ENCODE measurements around the gene CELF5.

The CELF5 gene

DNA sequence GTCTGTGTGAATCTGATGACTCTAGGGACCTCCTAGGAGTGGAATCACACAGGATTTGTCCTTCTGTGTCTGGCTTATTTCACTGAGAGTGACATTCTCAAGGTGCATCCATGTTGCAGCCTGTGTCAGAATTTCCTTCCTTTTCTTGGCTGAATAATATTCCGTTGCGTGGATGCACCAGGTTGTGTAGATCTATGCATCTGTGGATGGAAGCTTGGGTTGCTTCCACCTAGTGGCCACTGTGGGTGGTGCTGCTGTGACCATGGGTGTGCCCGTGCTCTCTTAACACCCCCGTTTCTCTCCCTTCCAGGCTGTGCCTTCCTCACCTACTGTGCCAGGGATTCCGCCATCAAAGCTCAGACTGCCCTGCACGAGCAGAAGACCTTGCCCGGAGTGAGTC is 26.2 kb downstream of the CELF5 start:
- Histone ChIP-seq H3K27me3 (ENCODE audit: control insufficient read depth in 3 of 3, insufficient read depth in 3 of 3, low read depth in 1 of 3, low read length in 3 of 3) (no peaks in the 10 kb centered on the region), H4K8ac (ENCODE audit: low read depth, low read length) (no peak overlapping the region), H3K9ac (ENCODE audit: low read depth, low read length, poor library complexity) (no peak overlapping the region), H3K4me3 (ENCODE audit: low read length in 2 of 2) (no peak overlapping the region), H2BK15ac (ENCODE audit: low read length) (no peak overlapping the region), H2BK12ac (ENCODE audit: low read length) (no peak overlapping the region), H3K23ac (ENCODE audit: low read depth, low read length, poor library complexity) (no peak overlapping the region), H2BK5ac (ENCODE audit: low read length) (no peak overlapping the region), H4K91ac (ENCODE audit: low read depth, low read length, poor library complexity) (no peak overlapping the region), H3K9me3 (replicated peaks in 1 of 2; ENCODE audit: control insufficient read depth in 2 of 2, insufficient read depth in 1 of 2, low read depth in 1 of 2, low read length in 2 of 2) (peaks cover 3 to 9% of the 10 kb centered on the region in 2 donors), H3K36me3 (replicated peaks in 1 of 2; ENCODE audit: control insufficient read depth in 2 of 2, insufficient read depth in 2 of 2, low read length in 2 of 2) (peaks cover 0 to 5% of the 10 kb centered on the region in 2 donors), H3K4me2 (ENCODE audit: insufficient read depth, low read length, poor library complexity, severe bottlenecking) (no peak overlapping the region), H3K27ac (replicated peaks; ENCODE audit: low read length) (no peak overlapping the region), H3K4me1 (ENCODE audit: control insufficient read depth in 2 of 2, insufficient read depth in 1 of 2, low read depth in 1 of 2, low read length in 2 of 2) (peaks cover 0 to 2% of the 10 kb centered on the region in 2 donors), H3K14ac (ENCODE audit: low read length) (no peak overlapping the region), H3K79me1 (ENCODE audit: low read depth, low read length) (no peaks in the 10 kb centered on the region), H3K18ac (ENCODE audit: low read length) (no peak overlapping the region), H2BK120ac (ENCODE audit: low read depth, low read length) (no peak overlapping the region), H3K4ac (ENCODE audit: low read length) (no peak overlapping the region), H2AFZ (ENCODE audit: low read length) (no peak overlapping the region), H2AK5ac (ENCODE audit: low read depth, low read length) (no peak overlapping the region)
- no peak for DNase-seq (ENCODE audit: low spot score)
- WGBS, 2 donors (ENCODE audit: extremely low coverage in 2 of 2, insufficient read length in 2 of 2, insufficient replicate concordance in 1 of 2) = no CpG with 5 or more reads among the region's 7 CpGs

- no peak overlapping the region for H2BK12ac ChIP-seq (ENCODE audit: low read length)
- H3K18ac ChIP-seq (ENCODE audit: low read length) = no peak overlapping the region
- no peak overlapping the region for H2AFZ ChIP-seq (ENCODE audit: low read length)
- no peak overlapping the region for H3K4me3 ChIP-seq (ENCODE audit: low read length in 2 of 2)
- no peak overlapping the region for H4K91ac ChIP-seq (ENCODE audit: low read depth, low read length, poor library complexity)
- H2BK15ac ChIP-seq (ENCODE audit: low read length) = no peak overlapping the region
- H3K27ac ChIP-seq (replicated peaks; ENCODE audit: low read length) = no peak overlapping the region
- DNase-seq (ENCODE audit: low spot score) = no peak
- H3K9me3 ChIP-seq (replicated peaks in 1 of 2; ENCODE audit: control insufficient read depth in 2 of 2, insufficient read depth in 1 of 2, low read depth in 1 of 2, low read length in 2 of 2) = peaks cover 3 to 9% of the 10 kb centered on the region in 2 donors
- H3K79me1 ChIP-seq (ENCODE audit: low read depth, low read length) = no peaks in the 10 kb centered on the region
- H2BK120ac ChIP-seq (ENCODE audit: low read depth, low read length) = no peak overlapping the region
- H3K4ac ChIP-seq (ENCODE audit: low read length) = no peak overlapping the region
- WGBS, 2 donors (ENCODE audit: extremely low coverage in 2 of 2, insufficient read length in 2 of 2, insufficient replicate concordance in 1 of 2) = no CpG with 5 or more reads among the region's 8 CpGs
- H3K4me2 ChIP-seq (ENCODE audit: insufficient read depth, low read length, poor library complexity, severe bottlenecking) = no peak overlapping the region
- H3K23ac ChIP-seq (ENCODE audit: low read depth, low read length, poor library complexity) = no peak overlapping the region
- H3K4me1 ChIP-seq (ENCODE audit: control insufficient read depth in 2 of 2, insufficient read depth in 1 of 2, low read depth in 1 of 2, low read length in 2 of 2) = peaks cover 0 to 2% of the 10 kb centered on the region in 2 donors
- no peak overlapping the region for H3K14ac ChIP-seq (ENCODE audit: low read length)
- H4K8ac ChIP-seq (ENCODE audit: low read depth, low read length) = no peak overlapping the region
- no peaks in the 10 kb centered on the region for H3K27me3 ChIP-seq (ENCODE audit: control insufficient read depth in 3 of 3, insufficient read depth in 3 of 3, low read depth in 1 of 3, low read length in 3 of 3)
- H2AK5ac ChIP-seq (ENCODE audit: low read depth, low read length) = no peak overlapping the region
- H2BK5ac ChIP-seq (ENCODE audit: low read length) = no peak overlapping the region
- H3K36me3 ChIP-seq (replicated peaks in 1 of 2; ENCODE audit: control insufficient read depth in 2 of 2, insufficient read depth in 2 of 2, low read length in 2 of 2) = peaks cover 0 to 5% of the 10 kb centered on the region in 2 donors
- H3K9ac ChIP-seq (ENCODE audit: low read depth, low read length, poor library complexity) = no peak overlapping the region
Observed at GRCh38 chr19:3251229-3251628, 26.8 kb downstream of the CELF5 start.

DNA sequence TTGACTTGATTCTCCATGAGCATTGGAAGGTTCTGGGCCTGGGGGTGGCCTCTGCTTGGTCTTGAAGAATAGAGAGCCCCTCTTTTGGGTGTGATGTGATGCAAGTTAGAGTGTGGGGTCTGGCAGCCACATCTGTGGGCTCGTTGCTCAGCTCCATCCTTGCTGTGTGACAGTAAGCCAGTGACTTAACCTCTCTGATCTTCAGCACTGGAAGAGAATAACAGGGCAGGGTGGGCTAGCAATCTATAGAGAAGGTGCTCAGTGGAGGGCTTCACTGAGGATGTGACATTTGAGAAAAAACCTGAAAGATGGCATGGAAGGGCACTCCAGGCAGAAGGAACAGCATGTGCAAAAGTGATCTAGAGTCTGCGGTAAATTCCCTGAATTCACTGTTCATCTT is 28.2 kb downstream of the CELF5 start:
- H3K9ac ChIP-seq (ENCODE audit: low read depth, low read length, poor library complexity) = no peak overlapping the region
- H2BK120ac ChIP-seq (ENCODE audit: low read depth, low read length) = no peak overlapping the region
- no peak overlapping the region for H3K4me3 ChIP-seq (ENCODE audit: low read length in 2 of 2)
- H4K8ac ChIP-seq (ENCODE audit: low read depth, low read length) = no peak overlapping the region
- H3K36me3 ChIP-seq (replicated peaks in 1 of 2; ENCODE audit: control insufficient read depth in 2 of 2, insufficient read depth in 2 of 2, low read length in 2 of 2) = peaks cover 0 to 5% of the 10 kb centered on the region in 2 donors
- H2AFZ ChIP-seq (ENCODE audit: low read length) = no peak overlapping the region
- no peak overlapping the region for H3K4me2 ChIP-seq (ENCODE audit: insufficient read depth, low read length, poor library complexity, severe bottlenecking)
- H2AK5ac ChIP-seq (ENCODE audit: low read depth, low read length) = no peak overlapping the region
- peaks cover 3 to 9% of the 10 kb centered on the region in 2 donors for H3K9me3 ChIP-seq (replicated peaks in 1 of 2; ENCODE audit: control insufficient read depth in 2 of 2, insufficient read depth in 1 of 2, low read depth in 1 of 2, low read length in 2 of 2)
- H2BK12ac ChIP-seq (ENCODE audit: low read length) = no peak overlapping the region
- H3K27me3 ChIP-seq (ENCODE audit: control insufficient read depth in 3 of 3, insufficient read depth in 3 of 3, low read depth in 1 of 3, low read length in 3 of 3) = no peaks in the 10 kb centered on the region
- H2BK15ac ChIP-seq (ENCODE audit: low read length) = no peak overlapping the region
- no peak overlapping the region for H3K18ac ChIP-seq (ENCODE audit: low read length)
- no peak for DNase-seq (ENCODE audit: low spot score)
- WGBS, 2 donors (ENCODE audit: extremely low coverage in 2 of 2, insufficient read length in 2 of 2, insufficient replicate concordance in 1 of 2) = no CpG with 5 or more reads among the region's 2 CpGs
- H3K4me1 ChIP-seq (ENCODE audit: control insufficient read depth in 2 of 2, insufficient read depth in 1 of 2, low read depth in 1 of 2, low read length in 2 of 2) = peaks cover 0 to 2% of the 10 kb centered on the region in 2 donors
- H3K14ac ChIP-seq (ENCODE audit: low read length) = no peak overlapping the region
- H2BK5ac ChIP-seq (ENCODE audit: low read length) = no peak overlapping the region
- no peaks in the 10 kb centered on the region for H3K79me1 ChIP-seq (ENCODE audit: low read depth, low read length)
- no peak overlapping the region for H3K23ac ChIP-seq (ENCODE audit: low read depth, low read length, poor library complexity)
- no peak overlapping the region for H4K91ac ChIP-seq (ENCODE audit: low read depth, low read length, poor library complexity)
- no peak overlapping the region for H3K27ac ChIP-seq (replicated peaks; ENCODE audit: low read length)
- H3K4ac ChIP-seq (ENCODE audit: low read length) = no peak overlapping the region

DNA sequence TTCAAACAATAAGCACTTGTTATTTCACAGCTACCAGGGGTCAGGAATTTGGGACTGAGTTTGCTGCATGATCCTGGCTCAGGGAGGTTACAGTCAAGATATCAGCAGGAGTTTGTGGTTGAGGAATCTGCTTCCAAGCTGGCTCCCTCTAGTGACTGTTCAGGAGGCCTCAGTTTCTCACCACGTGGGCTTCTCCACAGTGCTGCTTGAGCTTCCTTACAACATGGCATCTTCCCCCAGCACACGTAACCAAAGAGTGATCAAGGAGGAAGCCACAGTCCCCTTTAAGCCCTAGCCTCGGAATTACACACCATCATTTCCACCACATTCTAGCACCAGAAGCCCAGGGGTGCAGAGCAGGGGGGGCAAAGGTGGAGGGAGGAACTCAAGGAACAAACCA is 28.8 kb downstream of the CELF5 start:
- Histone ChIP-seq H3K4me2 (ENCODE audit: insufficient read depth, low read length, poor library complexity, severe bottlenecking) (no peak overlapping the region), H2BK15ac (ENCODE audit: low read length) (no peak overlapping the region), H3K36me3 (replicated peaks in 1 of 2; ENCODE audit: control insufficient read depth in 2 of 2, insufficient read depth in 2 of 2, low read length in 2 of 2) (peaks cover 0 to 5% of the 10 kb centered on the region in 2 donors), H3K9me3 (replicated peaks in 1 of 2; ENCODE audit: control insufficient read depth in 2 of 2, insufficient read depth in 1 of 2, low read depth in 1 of 2, low read length in 2 of 2) (peaks cover 3 to 9% of the 10 kb centered on the region in 2 donors), H4K91ac (ENCODE audit: low read depth, low read length, poor library complexity) (no peak overlapping the region), H3K9ac (ENCODE audit: low read depth, low read length, poor library complexity) (no peak overlapping the region), H4K8ac (ENCODE audit: low read depth, low read length) (no peak overlapping the region), H3K79me1 (ENCODE audit: low read depth, low read length) (no peaks in the 10 kb centered on the region), H3K27ac (replicated peaks; ENCODE audit: low read length) (no peak overlapping the region), H3K18ac (ENCODE audit: low read length) (no peak overlapping the region), H2BK12ac (ENCODE audit: low read length) (no peak overlapping the region), H3K4me1 (ENCODE audit: control insufficient read depth in 2 of 2, insufficient read depth in 1 of 2, low read depth in 1 of 2, low read length in 2 of 2) (peaks cover 0 to 2% of the 10 kb centered on the region in 2 donors), H3K14ac (ENCODE audit: low read length) (no peak overlapping the region), H3K4ac (ENCODE audit: low read length) (no peak overlapping the region), H2AK5ac (ENCODE audit: low read depth, low read length) (no peak overlapping the region), H2BK5ac (ENCODE audit: low read length) (no peak overlapping the region), H3K4me3 (ENCODE audit: low read length in 2 of 2) (no peak overlapping the region), H2BK120ac (ENCODE audit: low read depth, low read length) (no peak overlapping the region), H3K27me3 (ENCODE audit: control insufficient read depth in 3 of 3, insufficient read depth in 3 of 3, low read depth in 1 of 3, low read length in 3 of 3) (no peaks in the 10 kb centered on the region), H2AFZ (ENCODE audit: low read length) (no peak overlapping the region), H3K23ac (ENCODE audit: low read depth, low read length, poor library complexity) (no peak overlapping the region)
- no peak for DNase-seq (ENCODE audit: low spot score)
- WGBS, 2 donors (ENCODE audit: extremely low coverage in 2 of 2, insufficient read length in 2 of 2, insufficient replicate concordance in 1 of 2) = no CpG with 5 or more reads among the region's 3 CpGs
